Right ventricle myocardium superior (tissue), 1 donor: Measurements from ENCODE around the gene WDR72. TPM values are rescaled to one million over a fixed set of nuclear protein-coding genes. Genes with fewer than 3 reads are reported as not detected.
"Not testable (repeated sequence)": the region's sequence is repeated elsewhere in the genome, so short reads cannot be mapped to it uniquely, and the experiment has no call there.

ENCODE experiments used
- ATAC-seq: fragments of 200-7000 bp; cut with Tn5 transposase; one replicate; pipeline ENCODE4 v1.9.1; 2020; ENCODE audit warnings: mild to moderate bottlenecking; ENCODE audit not compliant: poor library complexity
- DNase-seq: peaks from one replicate; pipeline ENCODE4 v3.0.0-alpha.2; 2020
- intact Hi-C: fragments of 100-400 bp; cut with DNase I; formaldehyde crosslinking; loops from one replicate; pipeline ENCODE4 v1.11.2; 2022
- total RNA-seq: library from RNA; stranded (reverse); fragmentation: NEBNext Ultra II Directional; extraction: Animal tissue kit (Norgen Biotek cat#: 25700); gene quantifications from one replicate; pipeline ENCODE4 v1.2.1, GENCODE V29; 2021
- donor health status: DM: no; HTN: yes; CAD: no; lungs with severe emphysema.

Gene WDR72
- total RNA-seq, 1 donor from 2014 or later, result 0.13 TPM

- intact Hi-C loops, result no loop called here
- DNase-seq (no peak), ATAC-seq (no peak)
Observed at GRCh38 chr15:53559364-53560277, 199.8 kb downstream of the WDR72 start.

DNA sequence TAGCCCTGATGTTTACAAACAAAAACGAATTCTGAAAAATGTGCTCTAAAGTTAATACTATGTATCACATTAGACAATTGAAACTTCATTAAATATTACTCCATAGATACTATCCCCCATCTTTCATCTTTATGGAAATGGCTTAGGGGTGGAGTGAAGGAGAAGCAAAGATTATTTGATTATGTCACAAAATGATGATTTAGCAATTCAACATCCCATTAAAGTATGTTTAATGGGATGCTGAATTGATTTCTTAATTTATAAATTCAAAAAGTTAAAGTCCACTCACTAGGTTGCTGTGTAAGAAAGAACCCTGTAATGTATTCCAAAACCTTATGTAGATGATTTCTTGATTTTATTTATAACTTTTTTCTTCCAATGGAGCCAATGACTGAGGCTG is 201.1 kb downstream of the WDR72 start:
- no peak for ATAC-seq
- no peak for DNase-seq
- intact Hi-C loops, result no loop called here

DNA sequence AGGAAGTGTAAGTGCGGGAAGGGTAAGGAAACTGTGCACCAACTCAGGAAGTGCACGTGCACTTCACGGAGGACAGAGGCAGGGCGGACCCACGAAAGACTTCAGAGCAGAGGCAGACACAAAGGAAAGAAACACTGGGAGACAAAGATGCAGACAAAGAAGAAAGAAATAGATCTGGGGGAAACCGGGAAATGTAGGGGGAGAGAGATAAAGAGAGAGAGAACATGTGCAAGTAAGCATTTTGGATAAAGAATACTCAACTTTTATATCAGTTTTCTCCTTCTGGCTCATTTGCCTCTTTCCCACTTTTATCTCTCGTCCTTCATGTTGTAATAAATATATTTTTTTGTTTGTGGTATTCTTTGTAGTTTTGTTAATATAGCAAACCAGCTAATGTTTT is 204.2 kb downstream of the WDR72 start:
- intact Hi-C loops, result no loop called here
- DNase-seq (no peak), ATAC-seq (no peak)

- intact Hi-C loops, result no loop called here
- ATAC-seq (no peak), DNase-seq (no peak)
Observed at GRCh38 chr15:53549697-53550305, 209.7 kb downstream of the WDR72 start.

GRCh38 chr15:53548236-53548635 is 211.2 kb downstream of the WDR72 start:
- DNase-seq (no peak), ATAC-seq (no peak)
- intact Hi-C loops, result no loop called here

GRCh38 chr15:53540626-53541300 is 218.7 kb downstream of the WDR72 start:
- intact Hi-C loops, ATAC-seq, DNase-seq: not testable (repeated sequence)

DNA sequence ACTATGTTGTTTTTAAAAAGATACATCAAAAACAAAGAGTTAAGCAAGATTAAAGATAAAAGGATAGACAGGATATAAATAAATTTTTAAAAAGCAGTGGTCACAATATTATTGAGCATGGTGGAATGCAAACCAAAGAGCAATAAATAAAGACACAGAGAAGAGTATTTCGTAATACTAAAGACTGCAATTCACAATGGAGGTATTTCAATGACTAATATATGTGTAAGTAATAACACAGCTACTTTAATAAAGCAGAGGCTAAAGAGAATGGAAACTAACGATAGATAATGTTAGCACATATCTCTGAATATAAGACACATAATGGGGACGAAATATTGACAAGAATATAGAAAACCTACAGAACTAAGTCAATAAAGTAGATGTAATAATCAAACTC is 219.6 kb downstream of the WDR72 start:
- intact Hi-C loops, result no loop called here
- DNase-seq, result no peak
- ATAC-seq, result no peak

- no peak for DNase-seq
- ATAC-seq, result no peak
- intact Hi-C loops, result no loop called here
Observed at GRCh38 chr15:53536479-53537120, 222.9 kb downstream of the WDR72 start.

DNA sequence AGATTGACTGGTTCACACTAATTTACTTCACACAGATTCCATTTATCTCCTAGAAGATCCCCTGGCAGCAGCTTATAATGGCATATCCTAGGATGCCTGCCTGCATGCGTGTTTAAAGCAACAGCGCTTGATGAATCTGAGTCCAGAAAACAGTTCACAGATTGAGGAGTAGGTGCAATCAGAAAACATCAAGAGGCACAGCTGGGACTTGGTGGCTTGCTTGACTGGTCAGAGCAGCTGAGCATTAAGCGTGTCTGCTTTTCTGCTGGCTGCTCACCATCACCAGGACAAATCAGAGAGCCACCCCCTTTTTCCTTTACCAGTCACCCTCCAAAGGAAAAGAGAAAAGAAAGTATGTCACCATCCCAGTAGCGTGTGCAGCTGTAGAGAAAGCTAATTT is 223.6 kb downstream of the WDR72 start:
- no peak for ATAC-seq
- intact Hi-C loops, result no loop called here
- DNase-seq, result no peak

DNA sequence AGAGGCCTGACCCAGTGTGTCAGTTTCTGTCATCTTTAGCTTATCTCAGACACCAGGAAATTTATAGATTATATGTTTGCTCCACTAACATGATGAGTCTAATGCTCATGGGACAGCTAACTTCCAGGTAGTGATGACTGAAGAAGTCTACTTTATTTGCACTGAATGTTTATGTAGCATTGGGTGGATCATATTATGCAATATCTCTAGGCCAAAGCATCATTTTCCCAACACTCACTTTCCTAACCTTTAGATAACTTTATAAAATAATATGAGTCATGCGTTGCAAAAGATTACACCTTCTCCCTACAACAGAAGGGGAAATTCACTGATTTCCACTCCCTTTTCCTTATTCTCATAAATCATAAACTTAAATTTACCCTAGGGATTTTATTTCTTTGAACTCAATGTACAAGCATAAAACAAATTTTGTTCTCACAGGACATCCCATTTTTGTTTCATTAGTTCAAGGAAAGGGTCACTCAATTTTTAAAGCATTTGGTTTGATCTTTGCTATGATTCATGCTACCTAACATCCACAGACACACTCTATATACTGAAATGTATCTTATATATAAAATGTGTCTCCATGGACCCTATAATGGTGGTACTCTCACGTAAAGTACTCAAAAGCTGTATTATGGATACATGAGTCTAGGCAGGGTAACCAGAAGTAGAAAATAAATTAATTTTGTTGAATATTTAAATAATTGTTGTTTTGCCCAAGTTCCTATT is 225.2 kb downstream of the WDR72 start:
- intact Hi-C loops, result no loop called here
- no peak for ATAC-seq
- DNase-seq, result no peak

- no peak for DNase-seq
- ATAC-seq, result no peak
- intact Hi-C loops, result no loop called here
Observed at GRCh38 chr15:53530761-53531160, 228.7 kb downstream of the WDR72 start.

DNA sequence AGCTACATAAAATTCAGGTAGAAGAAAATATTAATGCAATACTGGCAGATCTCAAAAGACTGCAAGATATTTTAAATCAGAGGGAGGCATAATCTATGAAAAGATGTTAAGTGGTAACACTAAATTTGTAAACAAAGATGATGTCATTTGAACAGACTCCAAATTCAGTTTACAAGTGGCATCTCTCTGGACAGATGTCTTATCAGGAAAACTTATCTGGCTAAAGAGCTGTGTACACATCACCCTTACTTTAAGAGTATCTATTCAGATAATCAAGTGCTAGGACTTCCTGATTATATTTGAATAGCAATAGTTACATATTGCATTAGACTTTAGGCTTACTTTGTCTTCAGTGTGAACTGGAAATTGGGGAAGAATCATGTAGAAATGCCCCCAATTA is 231.5 kb downstream of the WDR72 start:
- DNase-seq (no peak), ATAC-seq (no peak)
- intact Hi-C loops, result no loop called here

DNA sequence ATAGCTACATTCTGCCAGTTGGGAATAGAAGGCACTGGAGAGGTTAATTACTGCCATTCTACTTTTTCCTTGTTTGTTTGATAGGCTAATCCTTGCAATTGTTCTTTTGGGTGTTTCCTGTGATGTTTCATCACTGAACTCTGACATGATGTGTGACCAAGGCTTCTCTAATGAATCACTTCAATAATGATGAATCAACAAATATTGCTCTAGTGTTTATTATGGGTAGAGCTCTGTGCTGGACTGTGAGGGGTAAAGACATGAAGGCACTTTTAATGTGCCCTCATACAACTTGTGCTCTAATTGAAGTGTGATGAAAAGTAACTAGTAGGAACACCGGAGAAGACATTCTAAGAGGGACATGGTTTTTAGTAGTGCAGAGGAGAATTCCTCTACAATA is 233.6 kb downstream of the WDR72 start:
- intact Hi-C loops, result no loop called here
- no peak for DNase-seq
- ATAC-seq, result no peak

- intact Hi-C loops, result no loop called here
- ATAC-seq, result peak; percentile 52
- no peak for DNase-seq
Observed at GRCh38 chr15:53522991-53523390, 236.5 kb downstream of the WDR72 start.

GRCh38 chr15:53520996-53521395 is 238.5 kb downstream of the WDR72 start:
- no peak for ATAC-seq
- intact Hi-C loops, result no loop called here
- DNase-seq, result no peak

- intact Hi-C loops, result no loop called here
- DNase-seq, result no peak
- no peak for ATAC-seq
Observed at GRCh38 chr15:53513431-53513830, 246.0 kb downstream of the WDR72 start.

DNA sequence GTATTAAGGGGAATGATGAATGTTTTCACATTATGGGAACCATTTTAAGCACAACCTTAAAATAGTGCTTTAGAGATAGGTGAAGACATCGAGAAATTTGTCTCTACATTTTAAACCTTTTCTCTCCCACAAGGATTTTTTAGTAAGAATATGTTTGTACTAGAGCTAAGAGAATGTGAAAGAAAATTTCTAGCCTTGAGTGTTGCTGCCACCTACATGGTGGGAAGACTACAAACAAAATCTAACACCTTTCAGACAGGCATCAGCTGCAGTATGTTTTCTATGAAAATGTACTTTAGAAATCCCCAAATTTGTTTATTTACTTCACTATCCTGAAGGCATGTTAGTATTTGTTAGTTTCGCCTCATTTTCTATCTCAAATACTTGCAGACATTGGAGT is 247.4 kb downstream of the WDR72 start:
- no peak for DNase-seq
- intact Hi-C loops, result no loop called here
- no peak for ATAC-seq

GRCh38 chr15:53511175-53511574 is 248.3 kb downstream of the WDR72 start:
- DNase-seq (no peak), ATAC-seq (no peak)
- intact Hi-C loops, result no loop called here

- DNase-seq (no peak), ATAC-seq (no peak)
- intact Hi-C loops, result no loop called here
Observed at GRCh38 chr15:53506370-53506769, 253.1 kb downstream of the WDR72 start.
